Frontal cortex (tissue), 4 donors: ENCODE measurements around the gene MICU1. TPM values are rescaled to one million over a fixed set of nuclear protein-coding genes. Genes with fewer than 3 reads are reported as not detected.
A peak's percentile ranks its signal among the peaks of the same experiment; 100 is the strongest.
"Not testable (repeated sequence)": the region's sequence is repeated elsewhere in the genome, so short reads cannot be mapped to it uniquely, and the experiment has no call there.

Experiments
- DNase-seq, 2 donors: peaks; one replicate each; pipeline ENCODE4 v3.0.0; 2012; ENCODE audit warnings: low spot score in 2 of 2
- FAIRE-seq: peaks from 2 replicates; lab custom pipeline; 2012; peaks lifted over from hg19 to GRCh38; lab: Jason Lieb, UNC
- total RNA-seq: library from RNA; depleted of rRNA; stranded (reverse); fragments of >200 nt; gene quantifications from one replicate; pipeline ENCODE4 v1.2.3, GENCODE V29; 2014
- donor health status: control.
- donor health status: control.
- donor health status: control.

The MICU1 gene
- total RNA-seq, 1 donor from 2014 or later = 63.6 TPM

DNA sequence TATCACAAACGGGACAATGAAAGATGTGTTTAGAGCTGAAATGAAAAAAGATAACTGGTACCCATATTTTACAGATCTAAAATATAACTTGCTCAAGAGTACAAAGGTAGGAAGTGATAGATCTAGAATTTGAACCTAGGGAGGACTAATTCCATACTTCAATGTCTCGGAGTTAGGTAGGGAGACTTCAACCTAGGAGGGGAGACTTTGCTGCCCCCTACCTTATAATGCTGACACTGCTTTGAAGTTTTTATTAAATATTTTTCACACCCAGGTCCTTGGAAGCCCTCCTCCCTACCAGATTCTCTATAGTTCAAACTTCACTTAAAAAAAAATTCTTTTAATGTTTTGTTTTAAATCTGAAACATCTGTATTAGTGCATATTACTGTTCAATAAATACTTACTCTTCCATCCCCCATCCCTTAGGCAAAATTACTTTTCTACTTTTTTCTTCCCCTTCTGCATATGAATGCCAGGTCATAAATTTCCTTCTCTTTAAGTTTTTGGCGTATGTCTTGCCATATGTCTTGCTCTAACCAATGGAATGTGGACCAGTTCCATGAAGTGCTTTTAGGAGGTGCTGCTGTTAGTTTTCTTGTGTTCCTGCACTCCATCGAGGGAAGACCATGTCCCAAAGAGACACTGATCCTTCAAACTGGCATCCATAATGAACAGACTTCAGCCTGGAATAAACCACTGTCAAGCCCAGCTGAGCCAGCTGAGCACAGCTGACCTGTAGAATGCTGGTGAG is 57.8 kb downstream of the MICU1 start:
- DNase-seq = no peak

DNA sequence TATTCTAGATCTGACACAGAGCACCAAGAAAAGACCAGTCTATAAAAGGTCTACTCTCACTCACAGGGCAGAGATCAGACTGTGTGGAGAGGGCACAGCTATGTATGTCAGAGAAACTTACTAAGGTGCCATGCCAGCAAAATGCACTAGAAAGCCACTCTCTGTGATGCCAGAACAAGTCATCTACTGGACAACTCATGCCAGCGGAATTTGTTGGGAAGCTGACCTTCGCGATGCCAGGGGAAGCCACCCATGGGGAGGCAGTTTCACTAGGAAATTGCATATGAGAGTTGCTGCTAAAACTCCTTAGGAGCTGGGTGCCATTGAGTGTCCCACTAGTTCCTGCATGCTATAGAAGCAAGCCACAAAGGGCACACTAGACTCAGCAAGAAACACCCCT is 58.5 kb downstream of the MICU1 start:
- FAIRE-seq (no peak), DNase-seq (no peak)

More for the DNA sequence above, 57.8 kb downstream of the MICU1 start:
- FAIRE-seq = peak; percentile 26

DNA sequence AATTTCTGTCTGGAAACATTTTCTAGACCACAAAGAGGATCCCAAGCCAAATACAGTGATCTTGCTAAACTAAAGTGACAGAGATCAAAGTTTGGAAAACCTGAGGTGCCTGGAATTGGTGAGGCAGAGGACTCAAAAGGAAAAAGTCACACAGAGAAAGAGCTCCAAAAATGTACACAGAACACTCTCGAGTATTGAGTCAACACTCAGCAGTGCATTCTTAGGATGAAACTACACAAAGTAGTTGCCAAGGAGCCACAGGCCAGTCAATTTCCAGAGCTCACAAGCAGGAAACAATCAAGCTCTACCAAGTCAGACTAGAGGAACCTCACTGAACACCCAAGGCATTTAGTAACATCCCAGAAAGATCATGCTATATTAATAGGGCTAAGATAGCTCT is 61.3 kb downstream of the MICU1 start:
- DNase-seq (no peak), FAIRE-seq (no peak)

DNA sequence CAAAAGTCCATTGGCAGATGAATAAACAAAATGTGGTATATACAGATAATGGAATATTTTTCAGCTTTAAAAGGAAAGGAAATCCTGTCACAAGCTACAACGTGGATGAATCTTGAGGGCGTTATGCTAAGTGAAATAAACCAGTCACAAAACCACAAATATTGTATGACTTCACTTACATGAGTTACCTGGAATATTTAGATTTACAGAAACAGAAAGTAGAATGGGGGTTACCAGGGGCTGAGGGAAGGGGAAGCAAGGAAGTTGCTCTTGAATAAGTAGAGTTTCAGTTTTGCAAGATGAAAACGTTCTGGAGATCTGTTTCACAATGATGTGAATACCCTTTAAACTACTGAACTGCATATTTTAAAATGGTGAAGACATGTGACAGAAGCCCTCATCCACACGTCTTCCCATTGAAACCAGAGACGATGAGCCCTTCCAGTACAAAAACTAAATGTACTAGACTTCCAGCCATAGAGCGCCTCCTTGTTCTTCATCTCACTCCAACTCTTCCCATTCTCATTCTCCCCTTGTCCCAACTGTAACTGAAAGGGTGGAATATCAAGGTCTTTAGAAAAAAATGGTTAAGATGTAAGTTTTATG is 62.4 kb downstream of the MICU1 start:
- DNase-seq (no peak), FAIRE-seq (no peak)

DNA sequence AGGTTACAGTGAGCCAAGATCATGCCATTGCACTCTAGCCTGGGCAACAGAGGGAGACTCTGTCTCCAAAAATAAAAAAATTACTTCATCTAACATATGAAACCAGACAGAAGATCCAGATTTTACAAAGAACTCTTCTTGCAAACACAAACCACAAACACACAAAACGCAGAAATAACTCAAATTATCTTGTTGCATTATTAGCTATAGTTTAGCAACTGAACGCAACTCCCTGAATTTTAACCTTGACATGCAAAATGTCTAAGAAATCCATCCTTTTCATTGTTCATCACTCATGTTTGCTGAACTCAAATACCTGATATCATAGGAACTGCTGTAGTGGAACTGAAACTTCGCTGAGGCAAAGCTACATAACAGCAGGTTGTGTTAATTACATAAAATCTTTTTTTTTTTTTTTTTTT is 64.1 kb downstream of the MICU1 start:
- DNase-seq (no peak), FAIRE-seq (no peak)

DNA sequence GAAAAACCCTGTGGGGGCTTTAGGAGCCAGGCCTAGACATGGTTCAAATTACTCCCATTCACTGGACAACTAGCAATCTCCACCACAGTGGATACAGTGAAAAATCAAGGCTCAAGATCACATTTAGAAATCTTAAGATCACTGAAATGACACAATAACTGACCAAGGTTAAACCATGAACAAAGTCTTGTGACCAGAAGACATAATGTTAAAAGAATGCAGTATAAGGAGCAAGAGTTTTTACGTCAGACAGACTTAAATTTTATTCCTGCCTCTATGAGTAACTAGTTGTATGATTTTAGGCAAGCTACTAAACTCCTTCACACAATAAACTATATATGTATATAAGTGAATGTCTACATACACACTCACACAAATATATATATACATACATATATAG is 68.5 kb downstream of the MICU1 start:
- FAIRE-seq = no peak
- DNase-seq = no peak

DNA sequence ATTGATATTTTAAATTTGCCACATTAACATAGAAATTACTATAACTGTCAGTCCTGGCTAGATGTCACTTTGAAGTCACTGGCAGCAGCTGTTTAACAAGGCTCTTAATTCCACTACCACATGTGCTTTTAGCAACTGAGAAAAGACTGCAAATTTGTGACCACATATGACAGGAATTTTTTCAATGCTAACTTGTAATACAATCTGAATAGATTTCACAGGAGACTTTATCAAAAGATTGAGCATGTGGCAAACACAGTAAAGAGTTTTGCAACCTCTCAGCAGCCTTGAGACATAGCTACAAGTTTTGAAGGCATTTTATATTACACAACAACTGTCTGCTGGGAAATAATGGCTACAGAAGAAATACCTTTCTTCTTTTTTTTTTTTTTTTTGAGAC is 73.0 kb downstream of the MICU1 start:
- no peak for FAIRE-seq
- DNase-seq = no peak

DNA sequence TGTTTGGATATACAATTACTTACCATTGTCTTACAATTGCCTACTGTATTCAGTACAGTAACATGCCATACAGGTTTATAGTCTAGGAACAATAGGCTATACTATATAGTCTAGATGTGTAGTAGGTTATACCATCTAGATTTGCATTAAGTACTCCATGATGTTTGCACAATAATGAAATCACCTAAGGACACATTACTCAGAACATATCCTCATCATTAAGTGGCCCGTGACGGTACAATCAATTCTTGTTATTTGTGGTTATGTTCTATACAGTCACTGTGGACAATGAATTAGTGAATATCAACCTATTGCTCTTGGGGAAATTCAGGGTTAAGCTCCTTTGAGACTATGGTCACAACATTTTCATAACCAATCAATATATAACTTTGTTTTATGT is 75.6 kb downstream of the MICU1 start:
- FAIRE-seq (no peak), DNase-seq (no peak)

DNA sequence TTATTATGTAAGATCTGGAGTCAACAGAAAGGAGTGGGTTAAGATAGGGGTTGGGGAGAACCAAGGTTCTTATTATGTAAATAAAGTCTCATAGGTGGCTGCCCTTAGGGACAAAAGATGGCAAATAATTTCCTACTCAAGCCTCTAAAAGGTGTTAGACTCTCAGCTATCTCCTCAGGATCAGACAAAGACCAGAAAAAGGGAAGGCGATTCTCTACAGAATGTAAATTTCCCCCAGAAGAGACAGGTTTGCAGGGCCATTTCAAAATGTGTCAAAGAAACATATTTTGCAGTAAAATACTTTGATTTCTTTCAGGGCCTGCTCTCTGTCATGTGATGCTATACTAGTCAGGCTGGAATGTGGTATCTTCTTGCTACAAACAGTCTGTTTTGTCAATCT is 80.3 kb downstream of the MICU1 start:
- FAIRE-seq = no peak
- DNase-seq = no peak

DNA sequence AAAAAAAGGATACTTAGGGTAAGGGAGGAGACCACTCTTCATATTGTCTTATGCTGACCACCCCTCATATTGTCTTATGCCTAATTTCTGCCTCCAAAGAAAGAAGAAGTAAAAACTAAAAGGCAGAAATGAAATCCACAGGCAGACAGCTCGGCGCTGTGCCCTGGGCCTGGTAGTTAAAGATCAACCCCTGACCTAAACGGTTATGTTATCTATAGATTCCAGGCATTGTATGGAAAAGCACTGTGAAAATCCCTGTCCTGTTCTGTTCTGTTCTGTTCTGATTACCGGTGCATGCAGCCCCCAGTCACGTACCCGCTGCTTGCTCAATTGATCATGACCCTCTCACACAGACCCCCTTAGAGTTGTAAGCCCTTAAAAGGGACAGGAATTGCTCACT is 82.0 kb downstream of the MICU1 start:
- DNase-seq, FAIRE-seq: not testable (repeated sequence)

DNA sequence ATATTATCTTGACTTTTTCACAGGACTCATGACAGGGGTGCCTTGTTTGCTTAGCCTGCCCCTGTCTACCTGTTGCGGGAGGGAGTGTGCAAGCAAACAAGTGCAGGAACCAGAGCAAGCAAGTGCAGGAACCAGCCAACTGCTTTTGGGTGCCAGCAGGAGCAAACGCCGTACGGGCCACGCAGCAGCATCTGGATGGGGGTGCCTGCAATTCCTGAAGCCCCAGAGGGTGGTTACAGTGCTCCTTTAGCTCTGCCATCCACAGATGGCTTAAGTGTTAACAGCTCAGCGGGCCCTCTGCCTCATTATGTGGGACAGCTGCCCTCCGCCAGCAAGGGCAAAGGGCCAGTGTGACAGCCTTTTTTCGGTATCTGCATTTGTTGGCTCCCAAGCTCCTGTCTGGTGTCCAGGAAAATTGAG is 83.5 kb downstream of the MICU1 start:
- FAIRE-seq (no peak), DNase-seq (no peak)

DNA sequence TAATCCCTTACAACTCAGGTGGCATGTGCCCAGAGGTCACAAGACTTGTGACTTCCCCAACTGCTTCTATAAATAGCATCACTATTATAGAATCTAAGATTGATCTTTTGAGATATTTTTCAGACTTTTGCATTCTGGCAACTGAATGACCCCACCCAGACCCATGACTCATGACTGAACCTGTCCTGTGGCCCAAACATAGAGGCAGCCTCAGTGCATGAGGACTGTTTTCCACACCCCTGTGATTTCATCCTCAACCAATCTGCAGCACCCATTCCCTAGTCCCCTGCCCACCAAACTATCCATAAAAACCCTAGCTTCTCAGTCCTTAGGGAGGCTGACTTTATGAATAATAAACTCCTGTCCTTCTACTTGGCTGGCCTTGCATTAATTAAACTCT is 84.5 kb downstream of the MICU1 start:
- no peak for DNase-seq

DNA sequence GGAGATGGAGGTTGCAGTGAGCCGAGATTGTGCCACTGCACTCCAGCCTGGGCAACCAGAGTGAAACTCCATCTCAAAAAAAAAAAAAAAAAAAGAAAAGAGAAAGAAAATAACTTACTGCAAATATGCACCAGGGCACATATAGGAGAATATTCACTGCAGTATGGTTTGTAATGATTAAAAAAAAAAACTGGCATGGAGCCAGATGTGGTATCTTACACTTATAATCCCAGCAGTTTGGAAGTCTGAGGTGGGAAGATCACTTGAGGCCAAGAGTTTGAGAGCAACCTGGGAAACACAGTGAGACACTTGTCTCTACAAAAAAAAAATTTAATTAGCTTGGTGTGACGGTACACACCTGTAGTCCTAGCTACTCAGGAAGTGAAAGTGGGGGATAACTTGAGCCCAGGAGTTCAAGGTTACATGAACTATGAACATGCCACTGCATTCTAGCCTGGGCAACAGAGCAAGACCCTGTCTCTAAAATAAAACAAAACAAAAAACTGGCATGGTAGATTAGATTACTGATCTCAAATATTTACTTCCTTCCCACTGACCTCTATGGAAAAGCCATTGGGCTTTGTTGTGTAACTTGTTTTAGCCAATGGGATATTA is 85.6 kb downstream of the MICU1 start:
- DNase-seq (no peak), FAIRE-seq (no peak)

More for the DNA sequence above, 84.5 kb downstream of the MICU1 start:
- FAIRE-seq = no peak

DNA sequence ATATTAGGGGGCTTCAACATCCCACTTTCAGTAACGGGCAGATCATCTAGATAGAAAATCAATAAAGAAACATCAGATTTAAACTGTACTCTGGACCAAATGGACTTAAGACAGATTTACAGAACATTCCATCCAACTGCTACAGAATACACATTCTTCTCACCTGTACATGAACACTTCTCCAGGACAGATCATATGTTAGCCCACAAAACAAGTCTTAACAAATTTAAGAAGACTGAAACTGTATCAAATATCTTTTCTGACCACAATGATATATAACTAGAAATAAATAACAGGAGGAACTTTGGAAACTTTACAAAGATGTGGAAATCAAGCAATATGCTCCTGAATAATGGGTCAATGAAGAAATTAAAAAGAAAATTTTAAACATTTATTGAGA is 86.7 kb downstream of the MICU1 start:
- DNase-seq = no peak
- no peak for FAIRE-seq

DNA sequence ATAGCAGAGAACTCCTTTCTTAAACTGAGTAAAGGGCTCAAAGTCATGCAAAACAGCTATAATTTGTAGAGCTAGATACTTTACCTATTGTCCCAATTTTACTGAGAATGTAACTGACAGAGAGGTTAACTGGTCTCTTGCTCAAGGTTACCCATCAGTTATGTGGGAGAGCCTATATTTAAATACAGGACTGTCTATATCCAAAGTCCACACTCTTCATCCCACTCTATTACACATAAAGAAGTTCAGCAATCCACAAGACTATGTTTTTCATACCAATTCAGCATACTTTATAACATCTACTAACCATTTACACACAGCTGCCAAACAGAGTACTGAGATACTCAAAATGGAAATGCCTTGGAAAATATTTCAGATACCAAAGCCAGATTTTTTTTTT is 100.2 kb downstream of the MICU1 start:
- DNase-seq (no peak), FAIRE-seq (no peak)

DNA sequence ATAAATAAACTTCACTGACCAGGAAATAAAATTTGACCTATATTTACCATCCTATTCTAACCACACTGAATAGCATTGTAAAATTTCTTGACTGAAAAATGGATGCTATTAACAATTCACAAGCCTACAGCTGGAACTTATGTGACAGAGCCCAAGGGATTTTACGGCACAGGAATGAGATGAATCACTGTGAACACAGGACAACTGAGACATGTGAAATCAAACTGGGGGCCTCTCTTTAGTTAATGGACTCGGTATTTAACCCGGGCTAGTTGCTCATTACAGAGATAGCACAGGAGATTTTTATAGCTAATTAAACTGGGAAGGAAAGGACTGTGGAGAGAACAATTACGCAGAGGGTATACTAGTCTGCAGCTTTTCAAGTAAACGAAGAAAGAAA is 100.6 kb downstream of the MICU1 start:
- DNase-seq = no peak
- no peak for FAIRE-seq

DNA sequence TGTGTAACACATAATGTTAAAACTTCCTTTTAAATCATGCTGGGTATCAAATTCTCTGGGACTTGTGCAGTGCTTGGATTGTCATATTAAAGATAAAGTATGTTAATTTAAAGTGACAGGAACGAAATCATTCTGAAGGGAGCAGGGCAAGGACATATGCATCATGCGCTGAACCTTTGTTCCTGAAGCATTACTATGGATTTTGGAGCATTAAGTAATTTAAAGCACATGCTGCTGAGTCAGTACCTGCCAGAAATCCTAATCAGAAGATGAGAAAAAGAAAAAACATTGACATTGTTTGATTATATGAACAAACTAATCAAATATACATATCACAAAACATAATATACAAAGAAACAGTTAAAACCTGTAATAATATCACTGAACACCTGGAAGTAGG is 101.4 kb downstream of the MICU1 start:
- FAIRE-seq (no peak), DNase-seq (no peak)

DNA sequence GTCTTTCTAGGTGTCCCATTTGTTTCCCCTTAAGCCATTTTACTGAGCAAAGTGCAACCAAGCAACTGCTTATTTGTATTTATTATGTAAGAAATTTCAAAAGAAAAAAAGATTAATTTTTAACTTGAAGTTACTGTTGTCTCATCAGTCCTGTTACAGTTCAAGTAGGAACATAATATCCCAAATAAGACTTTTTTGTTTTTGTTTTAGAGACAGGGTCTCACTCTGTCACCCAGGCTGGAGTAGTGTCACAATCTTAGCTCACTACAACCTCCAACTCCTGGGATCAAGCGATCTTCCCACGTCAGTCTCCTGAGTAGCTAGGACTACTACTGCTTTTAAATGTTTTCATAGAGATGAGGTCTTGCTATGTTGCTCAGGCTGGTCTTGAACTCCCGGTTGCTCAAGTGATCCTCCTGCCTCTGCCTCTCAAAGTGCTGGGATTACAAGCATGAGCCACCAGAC is 101.9 kb downstream of the MICU1 start:
- DNase-seq = no peak

DNA sequence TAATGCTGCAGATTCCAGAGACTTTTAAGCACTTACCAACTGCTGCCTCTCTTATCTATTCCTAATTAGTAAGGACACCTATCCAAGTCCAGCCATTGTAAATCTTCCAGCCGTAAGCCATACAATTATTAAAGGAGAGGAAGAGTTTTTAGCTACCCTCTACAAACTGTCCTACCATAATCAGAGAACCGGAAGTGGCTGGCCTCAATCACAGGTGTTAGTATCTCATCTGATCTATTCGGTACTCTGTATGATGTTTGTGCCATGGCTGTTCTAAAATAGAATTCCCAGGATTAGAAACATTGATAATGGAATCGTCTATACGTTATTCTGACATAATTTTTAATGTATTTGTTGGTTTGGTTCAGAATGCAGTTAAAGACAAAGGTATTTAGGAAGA is 102.8 kb downstream of the MICU1 start:
- DNase-seq = no peak
- FAIRE-seq = no peak

More for the DNA sequence above, 101.9 kb downstream of the MICU1 start:
- no peak for FAIRE-seq

DNA sequence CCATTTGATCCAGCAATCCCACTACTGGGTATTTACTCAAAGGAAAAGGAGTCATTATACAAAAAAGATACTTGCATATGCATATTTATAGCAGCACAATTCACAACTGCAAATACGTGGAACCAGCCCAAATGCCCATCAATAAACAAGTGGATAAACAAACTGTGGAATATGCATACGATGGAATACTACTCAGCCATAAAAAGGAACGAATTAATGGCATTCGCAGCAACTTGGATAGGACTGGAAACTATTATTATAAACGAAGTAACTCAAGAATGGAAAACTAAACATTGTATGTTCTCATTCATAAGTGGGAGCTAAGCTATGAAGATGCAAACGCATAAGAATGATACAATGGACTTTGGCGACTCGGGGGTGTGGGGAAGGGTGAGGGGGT is 108.6 kb downstream of the MICU1 start:
- DNase-seq (no peak), FAIRE-seq (no peak)

DNA sequence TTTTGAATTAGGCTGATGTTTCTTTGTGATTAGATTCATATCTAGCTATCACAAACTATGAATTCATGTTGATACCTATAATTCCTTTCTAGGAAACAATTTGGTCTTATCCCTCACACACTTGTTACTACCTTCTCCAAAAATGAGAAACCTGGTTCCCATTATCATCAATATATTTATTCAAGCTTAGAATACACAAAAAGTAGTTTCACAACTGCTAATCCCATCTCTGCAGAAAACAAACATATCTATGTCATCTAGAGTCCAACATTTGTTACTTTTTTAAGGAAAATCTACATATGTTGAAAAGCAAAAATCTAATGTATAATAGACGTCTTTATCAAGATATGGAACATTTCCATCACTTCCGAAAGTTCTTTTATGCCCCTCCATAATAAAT is 110.4 kb downstream of the MICU1 start:
- no peak for FAIRE-seq
- DNase-seq = no peak
